ENCODE data around the gene KMT2E.
"Not testable (repeated sequence)": the region's sequence is repeated elsewhere in the genome, so short reads cannot be mapped to it uniquely, and the experiment has no call there.

KMT2E gene

DNA sequence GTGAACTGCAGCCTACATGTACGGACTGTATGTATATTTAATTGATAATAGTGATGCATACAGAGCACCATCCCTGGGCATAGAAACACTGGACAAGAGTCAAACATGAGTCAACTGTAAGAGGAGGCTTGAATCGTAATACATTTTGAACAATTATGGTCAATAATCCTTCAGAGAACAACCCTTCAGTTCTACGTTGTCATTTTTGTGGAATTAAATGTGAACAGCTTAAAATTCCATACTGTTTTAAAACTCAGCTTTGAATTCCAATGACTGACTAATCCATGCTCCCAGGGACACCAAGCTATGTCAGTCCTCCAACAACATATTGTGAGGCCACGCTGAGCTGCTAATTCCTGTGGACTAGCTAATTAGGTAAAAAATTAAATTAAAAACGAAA is 41.5 kb upstream of the KMT2E start:
- DNase-seq (ENCODE audit: insufficient read length, low spot score) (no peak), FAIRE-seq (no peak)
- TF ChIP-seq TAF1 (IDR thresholded peaks at IDR 0.05; ENCODE audit: low read depth, low read length) (no peak), SPI1 (IDR thresholded peaks at IDR 0.05; ENCODE audit: low read depth, low read length) (no peak), POLR2A (IDR thresholded peaks at IDR 0.05; ENCODE audit: low read depth, low read length) (no peak), POU2F2 (IDR thresholded peaks at IDR 0.05; ENCODE audit: low read depth, low read length) (no peak), PAX5 (IDR thresholded peaks at IDR 0.05; ENCODE audit: insufficient read depth, low read length, severe bottlenecking) (no peak), POLR2AphosphoS5 (IDR thresholded peaks at IDR 0.05; ENCODE audit: low read depth, low read length) (no peak)

DNA sequence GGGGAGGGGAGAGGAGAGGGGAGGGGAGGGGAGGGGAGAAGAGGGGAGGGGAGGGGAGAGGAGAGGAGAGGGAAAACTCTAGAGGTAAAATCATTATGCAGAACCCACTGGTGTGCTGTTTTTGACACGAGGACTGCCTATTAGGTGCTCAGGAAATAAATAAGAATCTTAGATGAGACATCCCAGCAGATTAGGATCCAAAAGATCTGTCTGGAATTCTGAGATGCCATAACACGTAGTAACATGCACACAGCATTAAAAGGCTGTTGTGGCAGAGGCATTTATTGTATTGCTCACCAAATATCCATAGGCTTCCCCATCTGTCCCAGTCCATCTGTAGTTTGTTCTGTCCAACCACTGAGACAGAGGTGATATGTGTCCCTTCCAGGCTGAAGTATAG is 40.8 kb upstream of the KMT2E start:
- FAIRE-seq: no peak
- no peak for DNase-seq (ENCODE audit: insufficient read length, low spot score)
- TF ChIP-seq SPI1 (IDR thresholded peaks at IDR 0.05; ENCODE audit: low read depth, low read length): no peak
- TF ChIP-seq POLR2A (IDR thresholded peaks at IDR 0.05; ENCODE audit: low read depth, low read length): no peak
- TF ChIP-seq POU2F2 (IDR thresholded peaks at IDR 0.05; ENCODE audit: low read depth, low read length): no peak
- TF ChIP-seq POLR2AphosphoS5 (IDR thresholded peaks at IDR 0.05; ENCODE audit: low read depth, low read length): no peak
- TF ChIP-seq PAX5 (IDR thresholded peaks at IDR 0.05; ENCODE audit: insufficient read depth, low read length, severe bottlenecking): no peak
- TF ChIP-seq TAF1 (IDR thresholded peaks at IDR 0.05; ENCODE audit: low read depth, low read length): no peak

DNA sequence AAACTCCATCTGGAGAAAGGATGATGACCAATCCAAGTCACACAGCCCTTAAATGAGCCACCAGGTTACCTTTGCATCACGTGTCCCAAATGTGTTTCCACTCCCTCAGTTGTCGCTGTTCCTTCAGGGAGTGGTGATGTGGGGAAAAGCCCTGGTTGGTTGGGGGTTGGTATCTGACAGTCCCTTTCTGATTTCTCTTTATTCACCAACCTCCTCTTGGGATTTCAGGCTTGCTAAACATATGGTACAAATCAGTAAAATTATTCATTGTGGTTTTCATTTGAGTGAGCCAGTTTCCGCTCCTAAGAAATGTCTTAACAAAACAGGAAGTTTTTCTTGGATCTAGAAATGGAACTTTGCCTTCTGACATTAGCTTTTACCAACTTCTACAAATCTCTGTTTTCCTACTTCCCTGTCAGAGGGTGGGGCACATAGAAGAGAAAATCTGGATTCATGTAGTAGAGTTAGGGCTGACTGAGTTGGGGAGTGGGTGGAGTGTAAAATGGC is 40.0 kb upstream of the KMT2E start:
- FAIRE-seq: no peak
- no peak for DNase-seq (ENCODE audit: insufficient read length, low spot score)
- no peak for TF ChIP-seq TAF1 (IDR thresholded peaks at IDR 0.05; ENCODE audit: low read depth, low read length)
- TF ChIP-seq POLR2A (IDR thresholded peaks at IDR 0.05; ENCODE audit: low read depth, low read length): no peak
- TF ChIP-seq SPI1 (IDR thresholded peaks at IDR 0.05; ENCODE audit: low read depth, low read length): no peak
- TF ChIP-seq POLR2AphosphoS5 (IDR thresholded peaks at IDR 0.05; ENCODE audit: low read depth, low read length): no peak
- no peak for TF ChIP-seq POU2F2 (IDR thresholded peaks at IDR 0.05; ENCODE audit: low read depth, low read length)

DNA sequence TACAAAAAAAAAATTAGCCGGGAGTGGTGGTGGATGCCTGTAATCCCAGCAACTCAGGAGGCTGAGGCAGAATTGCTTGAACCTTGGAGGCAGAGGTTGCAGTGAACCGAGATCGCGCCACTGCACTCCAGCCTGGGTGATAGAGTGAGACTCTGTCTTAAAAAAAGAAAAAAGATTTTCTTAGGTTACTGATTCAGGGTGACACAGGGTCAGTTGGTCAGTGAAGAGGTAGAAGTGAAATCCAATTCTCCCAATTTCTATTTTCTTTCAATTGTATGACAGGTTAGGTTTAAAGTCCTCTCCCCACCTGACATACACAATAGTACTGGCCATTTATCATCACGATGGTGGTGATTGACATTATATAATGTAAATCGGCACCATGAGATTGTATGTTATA is 38.5 kb upstream of the KMT2E start:
- not testable (repeated sequence) for FAIRE-seq; DNase-seq (ENCODE audit: insufficient read length, low spot score)

DNA sequence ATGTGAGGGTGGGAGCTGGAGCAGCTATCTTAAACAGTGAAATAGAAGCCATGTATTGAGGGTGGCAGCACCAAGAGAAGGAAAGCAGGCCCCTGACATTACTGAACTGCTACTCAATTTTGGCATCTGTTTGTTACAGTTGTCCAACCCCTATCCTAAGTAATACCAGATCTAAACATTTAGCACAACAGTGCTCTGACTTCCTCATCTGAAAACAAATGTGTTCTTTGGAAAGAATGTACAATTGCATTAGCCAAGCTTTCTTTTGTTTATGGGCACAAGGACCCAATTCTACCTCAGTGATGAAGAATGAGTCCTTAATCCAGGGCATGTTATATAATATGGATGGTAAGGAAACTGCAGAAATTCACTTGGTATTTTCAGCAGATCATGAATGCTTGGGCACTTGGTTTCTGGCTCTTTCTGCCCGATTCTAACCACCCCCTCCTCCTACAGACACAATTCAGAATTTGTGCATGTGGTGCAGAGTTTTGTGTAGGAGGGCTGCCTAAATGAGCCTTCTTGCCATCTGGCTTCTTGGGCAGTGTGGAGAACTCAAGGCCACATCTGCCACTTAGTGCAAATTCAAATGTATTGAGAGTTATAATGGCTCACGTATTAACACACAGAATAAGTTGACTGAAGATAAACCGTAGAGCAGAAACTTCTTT is 36.9 kb upstream of the KMT2E start:
- no peak for DNase-seq (ENCODE audit: insufficient read length, low spot score)
- FAIRE-seq: no peak
- TF ChIP-seq POU2F2 (IDR thresholded peaks at IDR 0.05; ENCODE audit: low read depth, low read length): no peak
- no peak for TF ChIP-seq PAX5 (IDR thresholded peaks at IDR 0.05; ENCODE audit: insufficient read depth, low read length, severe bottlenecking)
- TF ChIP-seq TAF1 (IDR thresholded peaks at IDR 0.05; ENCODE audit: low read depth, low read length): no peak
- TF ChIP-seq SPI1 (IDR thresholded peaks at IDR 0.05; ENCODE audit: low read depth, low read length): no peak
- TF ChIP-seq POLR2AphosphoS5 (IDR thresholded peaks at IDR 0.05; ENCODE audit: low read depth, low read length): no peak
- no peak for TF ChIP-seq POLR2A (IDR thresholded peaks at IDR 0.05; ENCODE audit: low read depth, low read length)

DNA sequence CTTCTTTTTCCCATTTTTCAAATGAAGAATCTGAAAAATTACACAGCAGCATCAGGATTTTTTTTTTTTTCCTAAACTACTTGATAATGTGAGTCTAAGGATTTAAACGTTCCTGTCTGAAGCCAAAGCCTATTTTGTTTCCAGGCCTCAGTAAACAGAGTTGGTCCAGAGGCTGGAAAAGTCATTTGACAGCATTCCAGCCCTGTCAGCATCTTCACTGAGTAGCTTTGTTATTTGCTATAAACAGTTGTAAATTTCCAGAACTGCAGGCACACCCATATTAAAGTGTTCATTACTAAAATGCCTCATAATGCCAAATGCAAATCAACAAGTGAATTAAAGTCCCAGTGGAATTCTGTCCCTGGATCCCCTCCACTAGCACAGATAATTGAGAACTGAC is 35.5 kb upstream of the KMT2E start:
- no peak for TF ChIP-seq POU2F2 (IDR thresholded peaks at IDR 0.05; ENCODE audit: low read depth, low read length)
- TF ChIP-seq POLR2AphosphoS5 (IDR thresholded peaks at IDR 0.05; ENCODE audit: low read depth, low read length): no peak
- no peak for TF ChIP-seq POLR2A (IDR thresholded peaks at IDR 0.05; ENCODE audit: low read depth, low read length)
- TF ChIP-seq PAX5 (IDR thresholded peaks at IDR 0.05; ENCODE audit: insufficient read depth, low read length, severe bottlenecking): no peak
- no peak for TF ChIP-seq TAF1 (IDR thresholded peaks at IDR 0.05; ENCODE audit: low read depth, low read length)
- TF ChIP-seq SPI1 (IDR thresholded peaks at IDR 0.05; ENCODE audit: low read depth, low read length): no peak
- no peak for FAIRE-seq
- no peak for DNase-seq (ENCODE audit: insufficient read length, low spot score)

DNA sequence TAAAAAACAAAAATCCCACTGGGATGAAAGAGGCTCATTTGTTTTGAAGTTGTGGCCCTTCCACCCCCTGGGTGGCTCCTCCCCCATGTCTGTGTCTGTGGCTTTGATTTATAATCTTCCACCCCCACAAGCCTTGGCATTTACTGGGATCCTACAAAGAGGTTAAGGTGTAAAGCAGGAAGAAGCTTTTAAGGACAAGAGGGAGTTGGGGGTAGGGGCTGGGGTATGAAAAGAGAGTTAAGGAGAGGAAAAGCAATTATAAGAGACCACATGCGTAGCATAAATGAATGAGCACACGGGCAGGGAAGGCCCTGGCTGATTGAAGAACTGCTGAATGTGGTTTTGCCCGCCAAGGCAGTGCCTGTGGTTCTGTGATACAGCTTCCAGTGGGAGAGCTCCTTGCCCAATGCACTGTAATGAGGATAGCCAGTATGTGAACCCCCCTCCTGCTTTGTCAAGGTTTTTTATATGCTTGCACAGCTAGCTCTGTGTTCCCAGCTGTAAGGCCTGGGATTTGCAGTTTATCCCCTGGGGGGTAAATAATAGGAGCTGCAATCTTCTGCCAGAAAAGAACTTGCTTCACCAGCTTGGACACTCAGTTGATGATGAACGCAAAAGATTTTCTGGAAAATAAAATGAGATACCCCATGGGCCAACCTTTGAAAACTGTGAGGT is 34.7 kb upstream of the KMT2E start:
- DNase-seq (ENCODE audit: insufficient read length, low spot score) (no peak), FAIRE-seq (no peak)
- TF ChIP-seq POLR2A (IDR thresholded peaks at IDR 0.05; ENCODE audit: low read depth, low read length): no peak
- TF ChIP-seq TAF1 (IDR thresholded peaks at IDR 0.05; ENCODE audit: low read depth, low read length): no peak
- TF ChIP-seq POLR2AphosphoS5 (IDR thresholded peaks at IDR 0.05; ENCODE audit: low read depth, low read length): no peak
- no peak for TF ChIP-seq SPI1 (IDR thresholded peaks at IDR 0.05; ENCODE audit: low read depth, low read length)
- TF ChIP-seq POU2F2 (IDR thresholded peaks at IDR 0.05; ENCODE audit: low read depth, low read length): no peak
- TF ChIP-seq PAX5 (IDR thresholded peaks at IDR 0.05; ENCODE audit: insufficient read depth, low read length, severe bottlenecking): no peak

DNA sequence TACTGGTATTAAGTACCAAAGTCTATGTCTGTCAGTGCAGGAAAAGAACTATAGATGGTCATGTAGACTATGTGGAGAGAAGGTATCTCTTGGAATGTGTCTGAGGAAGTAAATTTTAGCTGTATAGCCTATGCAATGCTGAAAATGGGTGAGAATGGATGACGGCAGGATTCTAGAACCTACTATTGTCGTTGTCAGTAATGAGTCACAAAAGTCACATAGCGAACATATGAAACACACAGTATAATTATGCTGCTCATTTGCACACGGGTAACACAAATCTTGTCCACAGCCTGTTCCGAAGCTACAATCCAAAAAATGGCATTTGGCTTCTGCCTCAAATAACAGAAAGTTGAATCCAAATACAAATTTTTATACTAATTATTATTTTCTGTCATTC is 33.6 kb upstream of the KMT2E start:
- no peak for FAIRE-seq
- DNase-seq (ENCODE audit: insufficient read length, low spot score): no peak

DNA sequence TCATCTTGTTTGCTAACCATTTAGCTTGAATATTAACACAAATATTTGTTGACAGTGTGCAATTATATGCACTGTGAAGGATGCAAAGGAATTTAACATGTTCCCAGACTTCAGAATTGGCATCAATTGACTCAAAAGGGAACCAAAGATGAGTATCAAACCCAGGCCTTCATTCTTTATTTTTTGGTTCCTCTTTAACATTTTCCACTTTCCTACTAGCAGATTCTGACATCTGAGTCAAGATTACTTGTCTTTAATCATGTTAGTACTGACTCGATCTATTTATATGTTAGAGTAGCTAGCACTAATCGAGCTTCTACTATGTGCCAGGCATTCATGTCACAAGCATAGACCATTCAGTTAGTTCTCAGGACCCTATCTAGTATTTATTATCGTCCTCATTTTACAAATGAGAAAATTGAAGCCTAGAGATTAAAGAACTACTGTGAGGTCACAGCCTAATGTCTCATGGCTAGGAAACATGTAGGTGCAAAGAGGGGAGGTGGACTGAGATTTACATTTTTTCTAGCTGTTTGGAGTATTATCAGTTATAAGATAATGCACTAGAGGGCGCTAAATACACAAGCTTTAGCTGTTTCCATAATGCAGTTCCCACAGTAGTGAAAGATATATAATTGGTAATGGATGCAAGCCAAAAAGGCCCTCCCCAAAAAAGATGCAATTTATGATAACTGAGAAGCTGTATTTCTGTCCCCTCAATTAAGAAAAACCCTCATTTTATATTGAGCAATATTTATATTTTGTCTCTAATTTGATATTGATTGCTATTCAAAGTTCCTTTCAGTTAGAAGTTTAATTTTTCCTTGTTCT is 32.9 kb upstream of the KMT2E start:
- FAIRE-seq (peak; percentile 67), DNase-seq (ENCODE audit: insufficient read length, low spot score) (no peak)
- TF ChIP-seq TAF1 (IDR thresholded peaks at IDR 0.05; ENCODE audit: low read depth, low read length) (no peak), SPI1 (IDR thresholded peaks at IDR 0.05; ENCODE audit: low read depth, low read length) (no peak), POLR2A (IDR thresholded peaks at IDR 0.05; ENCODE audit: low read depth, low read length) (no peak), POLR2AphosphoS5 (IDR thresholded peaks at IDR 0.05; ENCODE audit: low read depth, low read length) (no peak), PAX5 (IDR thresholded peaks at IDR 0.05; ENCODE audit: insufficient read depth, low read length, severe bottlenecking) (no peak), POU2F2 (IDR thresholded peaks at IDR 0.05; ENCODE audit: low read depth, low read length) (no peak)

More for the DNA sequence above, 33.6 kb upstream of the KMT2E start:
- TF ChIP-seq POLR2AphosphoS5 (IDR thresholded peaks at IDR 0.05; ENCODE audit: low read depth, low read length): no peak
- no peak for TF ChIP-seq TAF1 (IDR thresholded peaks at IDR 0.05; ENCODE audit: low read depth, low read length)
- no peak for TF ChIP-seq POLR2A (IDR thresholded peaks at IDR 0.05; ENCODE audit: low read depth, low read length)
- TF ChIP-seq PAX5 (IDR thresholded peaks at IDR 0.05; ENCODE audit: insufficient read depth, low read length, severe bottlenecking): no peak
